HG02943 (cell line): ENCODE data around the gene PRIM1.
"Not testable (repeated sequence)": the region's sequence is repeated elsewhere in the genome, so short reads cannot be mapped to it uniquely, and the experiment has no call there.

Experiments
- ATAC-seq: cut with Tn5 transposase; IDR thresholded peaks from one replicate; pipeline ENCODE4 v1.9.1; 2021; ENCODE audit warnings: mild to moderate bottlenecking, low read depth, moderate library complexity; ENCODE audit not compliant: unreplicated experiment

The PRIM1 gene

GRCh38 chr12:56763753-56764657 lies 11.9 kb upstream of the PRIM1 start:
- ATAC-seq: no peak

DNA sequence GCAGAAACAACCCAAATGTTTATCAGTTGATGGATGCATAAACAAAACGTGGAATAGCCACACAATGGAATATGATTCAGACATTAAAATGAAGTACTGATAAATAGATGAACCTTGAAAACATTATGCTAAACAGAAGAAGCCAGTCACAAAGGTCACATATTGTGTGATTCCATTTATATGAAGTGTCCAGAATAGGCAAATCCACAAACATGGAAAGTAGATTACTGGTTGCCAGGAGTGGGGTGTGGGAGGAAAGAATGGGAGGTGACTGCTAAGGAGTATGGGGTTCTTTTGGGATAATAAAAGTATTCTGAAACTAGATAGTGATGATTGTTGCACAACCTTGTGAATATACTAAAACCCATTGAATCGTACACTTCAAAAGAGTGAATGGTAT lies 9.7 kb upstream of the PRIM1 start:
- ATAC-seq: no peak

DNA sequence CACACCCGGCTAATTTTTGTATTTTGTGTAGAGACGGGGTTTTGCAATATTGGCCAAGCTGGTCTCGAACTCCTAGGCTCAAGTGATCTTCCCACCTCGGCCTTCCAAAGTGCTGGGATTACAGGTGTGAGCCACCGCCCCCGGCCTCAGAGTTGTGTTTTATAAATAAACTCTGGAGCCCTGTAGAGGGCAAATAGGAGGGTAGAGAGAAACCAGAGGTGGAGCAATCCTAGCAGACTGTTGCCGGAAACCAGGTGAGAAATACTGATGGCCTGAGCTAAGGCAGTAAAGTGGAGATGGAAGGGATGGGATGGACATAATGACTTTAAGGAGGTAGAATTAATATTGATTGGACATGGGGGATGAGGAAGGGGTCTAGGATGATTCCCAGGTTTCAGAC lies 8.3 kb upstream of the PRIM1 start:
- no peak for ATAC-seq

GRCh38 chr12:56759263-56759908 lies 7.3 kb upstream of the PRIM1 start:
- no peak for ATAC-seq

- no peak for ATAC-seq
Observed at GRCh38 chr12:56758728-56759262, 6.7 kb upstream of the PRIM1 start.

GRCh38 chr12:56757971-56758370 lies 5.8 kb upstream of the PRIM1 start:
- not testable (repeated sequence) for ATAC-seq

- no peak for ATAC-seq
Observed at GRCh38 chr12:56753566-56753965, 1.4 kb upstream of the PRIM1 start.

DNA sequence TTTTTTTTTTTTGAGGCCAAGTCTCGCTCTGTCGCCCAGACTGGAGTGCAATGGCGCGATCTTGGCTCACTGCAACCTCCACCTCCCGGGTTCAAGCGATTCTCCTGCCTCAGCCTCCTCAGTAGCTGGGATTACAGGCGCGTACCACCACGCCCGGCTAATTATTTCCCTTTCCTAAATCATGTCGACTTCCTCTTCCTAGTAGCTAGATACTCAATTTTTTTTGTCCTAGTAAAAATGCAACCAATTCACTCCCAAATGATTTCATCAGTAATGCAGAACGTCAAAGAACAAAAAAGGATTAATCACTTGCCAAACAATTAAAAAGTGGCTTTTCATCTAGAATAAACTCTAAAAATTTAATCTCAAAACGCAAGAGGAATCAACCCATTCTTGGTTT lies 1.5 kb downstream of the PRIM1 start:
- ATAC-seq: not testable (repeated sequence)

DNA sequence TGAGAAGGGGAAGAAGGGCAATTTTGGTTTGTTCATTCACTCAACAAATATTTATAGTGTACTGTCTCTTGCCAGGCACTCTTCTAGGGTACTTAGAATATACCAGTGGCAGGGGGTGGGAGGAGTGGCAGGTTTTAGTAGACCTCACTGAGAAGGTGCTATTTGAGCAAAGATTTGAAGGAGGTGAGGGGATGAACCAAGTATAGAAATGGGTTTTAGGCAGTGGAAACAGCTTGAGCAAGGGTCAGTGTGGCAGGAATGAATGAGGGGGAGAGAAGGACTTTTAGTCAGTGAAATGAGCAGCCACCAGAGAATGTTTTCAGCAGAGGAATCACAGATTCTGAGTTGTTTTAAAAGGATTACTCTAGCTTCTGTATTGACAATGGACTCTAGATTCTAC lies 2.3 kb downstream of the PRIM1 start:
- no peak for ATAC-seq

GRCh38 chr12:56749359-56749758 lies 2.8 kb downstream of the PRIM1 start:
- no peak for ATAC-seq

DNA sequence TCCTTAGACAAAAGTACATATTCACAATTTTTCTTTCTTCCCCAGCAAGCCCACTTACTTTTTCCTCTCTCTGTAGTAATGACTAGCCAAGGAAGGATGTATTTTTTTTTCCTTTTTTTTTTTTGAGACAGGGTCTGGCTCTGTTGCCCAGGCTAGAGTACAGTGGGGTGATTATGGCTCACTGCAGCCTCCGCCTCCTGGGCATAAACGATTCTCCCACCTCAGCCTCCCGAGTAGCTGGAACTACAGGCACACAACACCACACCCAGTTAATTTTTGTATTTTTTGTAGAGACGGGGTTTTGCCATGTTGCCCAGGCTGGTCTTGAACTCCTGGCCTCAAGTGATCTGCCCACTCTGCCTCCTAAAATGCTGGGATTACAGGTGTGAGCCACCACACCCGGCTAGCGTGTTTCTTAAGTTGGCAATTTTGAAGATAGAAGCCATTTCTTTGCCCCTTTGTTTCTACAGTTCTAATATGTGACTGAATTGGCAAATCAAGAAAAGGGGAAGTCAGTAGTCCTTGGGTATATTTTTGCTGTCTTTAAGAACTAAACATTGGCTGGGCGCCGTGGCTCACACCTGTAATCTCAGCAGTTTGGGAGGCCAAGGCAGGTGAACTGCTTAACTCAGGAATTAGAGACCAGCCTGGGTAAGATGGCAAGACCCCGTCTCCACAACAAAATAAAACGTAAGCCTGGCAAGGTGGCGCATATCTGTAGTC lies 23.8 kb downstream of the PRIM1 start:
- no peak for ATAC-seq

GRCh38 chr12:56726196-56726675 lies 25.9 kb downstream of the PRIM1 start:
- not testable (repeated sequence) for ATAC-seq

DNA sequence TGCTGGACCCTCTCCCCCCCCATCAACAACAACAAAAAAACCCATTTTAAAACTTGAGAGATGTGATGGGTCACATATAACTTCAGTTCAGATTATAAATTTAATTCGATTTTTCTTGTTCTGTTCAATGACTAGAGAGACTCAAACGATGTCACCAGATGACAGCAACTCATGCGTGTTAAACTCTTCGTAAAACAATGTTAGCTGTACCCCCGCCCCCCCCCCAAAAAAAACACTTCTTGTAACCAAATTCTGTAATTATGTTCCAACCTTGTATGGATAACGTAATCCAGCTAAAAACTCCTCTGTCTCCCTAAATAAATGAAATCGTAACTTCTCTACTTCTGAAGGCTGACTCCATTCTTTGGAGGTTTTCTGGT lies 26.4 kb downstream of the PRIM1 start:
- ATAC-seq: no peak

- peak; percentile 93 for ATAC-seq
Observed at GRCh38 chr12:56724972-56725722, 27.0 kb downstream of the PRIM1 start, which contains the start of gene NACA. Gene NACA, minus strand, starts transcription at chr12:56725299. Its CDS starts 778 bp downstream, at chr12:56724521.

GRCh38 chr12:56724701-56724971 lies 27.5 kb downstream of the PRIM1 start:
- no peak for ATAC-seq

DNA sequence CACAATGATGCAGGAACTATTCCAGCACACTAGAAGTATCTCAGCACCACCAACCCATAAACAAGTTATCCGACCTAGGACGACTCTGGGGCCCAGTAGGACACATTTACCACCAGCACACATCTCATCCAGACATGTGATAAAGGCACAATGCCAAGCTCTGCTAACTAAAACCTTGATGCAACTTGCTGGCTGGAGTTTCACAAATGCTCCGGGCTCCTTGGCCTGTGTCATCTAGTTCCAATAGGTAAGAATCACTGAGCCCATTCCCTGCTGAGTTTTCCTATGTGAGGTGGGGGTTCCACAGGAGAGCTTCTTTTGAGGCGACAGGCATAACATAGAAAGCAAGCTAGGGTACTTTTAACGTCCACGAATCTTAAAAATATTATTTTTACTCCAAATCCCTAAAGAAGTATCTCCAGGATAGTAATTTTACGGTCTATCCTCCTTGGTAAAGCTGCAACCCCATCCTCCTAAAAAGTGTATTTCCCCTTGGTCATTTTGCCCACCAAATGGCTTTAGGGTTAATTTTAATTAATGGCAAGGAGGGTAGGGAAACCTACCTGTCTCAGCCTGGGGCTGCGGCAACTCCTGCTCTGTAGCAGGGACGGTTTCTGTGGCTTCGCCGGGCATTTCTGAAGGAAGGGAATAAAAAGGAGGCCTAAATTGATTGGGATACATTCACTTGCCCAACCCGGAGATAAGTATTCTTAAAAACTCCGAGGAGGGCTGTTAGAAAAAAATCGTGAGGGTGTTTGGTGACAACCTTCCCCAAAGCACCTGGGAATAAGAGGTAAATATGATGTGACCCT lies 28.0 kb downstream of the PRIM1 start:
- ATAC-seq: no peak

DNA sequence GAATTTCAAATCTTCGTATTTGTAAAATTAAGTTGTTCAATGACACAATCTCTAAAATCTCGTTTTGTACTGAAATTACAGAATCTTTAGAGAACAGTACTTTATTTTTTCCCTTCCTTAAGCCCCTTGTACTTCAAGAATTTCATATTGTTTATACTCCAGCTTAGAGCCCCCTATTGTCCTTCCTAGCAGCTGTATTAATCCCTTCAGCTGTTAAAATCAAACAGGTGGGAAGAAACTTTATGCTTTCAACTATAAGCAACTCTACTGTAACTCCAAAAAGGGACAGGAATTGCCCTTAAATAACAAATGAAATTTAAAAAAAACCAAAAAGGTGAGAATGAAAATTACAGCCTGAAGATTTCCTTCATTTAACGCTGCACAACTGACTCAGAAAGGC lies 28.8 kb downstream of the PRIM1 start:
- no peak for ATAC-seq

- no peak for ATAC-seq
Observed at GRCh38 chr12:56722832-56723231, 29.3 kb downstream of the PRIM1 start.

DNA sequence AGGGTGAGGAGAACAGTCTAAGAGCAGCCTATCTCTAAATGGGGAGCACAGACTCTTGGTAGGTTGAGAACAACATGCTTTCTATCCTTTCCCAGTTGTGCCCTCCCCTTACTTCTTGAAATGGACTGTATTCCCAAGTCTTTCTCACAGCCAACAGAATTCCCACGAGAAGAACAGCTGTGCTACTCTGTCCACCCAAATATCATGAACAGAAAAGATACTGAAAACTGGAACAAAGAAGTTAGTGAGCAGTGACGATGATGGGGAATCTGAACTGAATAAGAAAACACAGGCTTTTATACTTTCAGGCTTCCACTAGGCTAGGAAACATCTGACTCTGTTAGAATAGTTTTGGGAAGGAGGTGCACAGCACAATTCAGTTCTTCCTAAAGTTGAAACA lies 30.4 kb downstream of the PRIM1 start:
- ATAC-seq: no peak

DNA sequence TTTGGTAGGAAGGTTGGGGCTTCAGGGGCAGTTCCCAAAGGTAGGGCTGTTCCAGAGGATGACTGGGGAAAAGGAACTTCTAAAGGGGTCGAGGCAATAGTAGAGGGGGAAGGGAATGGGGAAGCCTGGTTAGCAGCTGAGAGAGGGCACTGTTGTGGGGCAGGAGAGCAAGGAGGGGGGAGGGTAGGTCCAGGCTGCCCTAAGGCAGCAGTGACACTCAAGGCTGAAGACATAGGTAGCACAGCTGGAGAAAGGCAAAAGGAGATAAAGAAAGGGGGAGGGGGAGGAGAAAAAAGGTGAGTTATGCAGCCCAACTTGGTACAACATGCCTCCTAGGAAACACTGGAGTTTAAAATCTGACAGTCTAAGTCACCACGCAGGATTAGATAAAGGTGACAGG lies 30.9 kb downstream of the PRIM1 start:
- no peak for ATAC-seq
